Smooth muscle cell (in vitro differentiated cells): ENCODE data around the gene KIFAP3. TPM values are rescaled to one million over a fixed set of nuclear protein-coding genes. Genes with fewer than 3 reads are reported as not detected.

Source experiments
- DNase-seq: peaks from one replicate; lab custom pipeline; 2025; ENCODE audit not compliant: unreplicated experiment; lab: John Stamatoyannopoulos, UW
- H2AFZ ChIP-seq: fragments of 200-600 bp; sonication (generic); 2 replicates; pipeline ENCODE4 v1.6.0; 2016; ENCODE audit warnings: antibody characterized with exemption, low read depth, mild to moderate bottlenecking
- H3F3A ChIP-seq: fragments of 200-600 bp; sonication (generic); 2 replicates; pipeline ENCODE4 v1.6.0; 2017; ENCODE audit warnings: antibody characterized with exemption, low read depth
- H3K27ac ChIP-seq: fragments of 200-600 bp; sonication (generic); 2 replicates; pipeline ENCODE4 v1.5.1; 2016; ENCODE audit warnings: low read depth, mild to moderate bottlenecking
- H3K27me3 ChIP-seq: fragments of 200-600 bp; sonication (generic); 2 replicates; pipeline ENCODE4 v1.6.1; 2016; ENCODE audit warnings: low read depth, mild to moderate bottlenecking
- H3K36me3 ChIP-seq: fragments of 200-600 bp; sonication (generic); 2 replicates; pipeline ENCODE4 v1.5.1; 2016; ENCODE audit warnings: low read depth
- H3K4me1 ChIP-seq: fragments of 200-600 bp; sonication (generic); 2 replicates; pipeline ENCODE4 v1.5.1; 2016; ENCODE audit warnings: low read depth
- H3K4me2 ChIP-seq: fragments of 200-600 bp; sonication (generic); 2 replicates; pipeline ENCODE4 v1.6.0; 2016; ENCODE audit warnings: mild to moderate bottlenecking
- H3K4me3 ChIP-seq: fragments of 200-600 bp; sonication (generic); 2 replicates; pipeline ENCODE4 v1.5.1; 2016; ENCODE audit warnings: mild to moderate bottlenecking
- H3K79me2 ChIP-seq: fragments of 200-600 bp; sonication (generic); 2 replicates; pipeline ENCODE4 v1.6.0; 2016; ENCODE audit warnings: low read depth, mild to moderate bottlenecking
- H3K9ac ChIP-seq: fragments of 200-600 bp; sonication (generic); 2 replicates; pipeline ENCODE4 v1.6.0; 2016; ENCODE audit warnings: low read depth
- H3K9me3 ChIP-seq: fragments of 200-600 bp; sonication (generic); replicated peaks from 2 replicates; pipeline ENCODE4 v1.5.1; 2016; ENCODE audit warnings: low read depth
- H4K20me1 ChIP-seq: fragments of 200-600 bp; sonication (generic); 2 replicates; pipeline ENCODE4 v1.6.0; 2016; ENCODE audit warnings: low read depth
- CTCF ChIP-seq: fragments of 200-600 bp; sonication (generic); IDR thresholded peaks from 2 replicates; pipeline ENCODE4 v1.5.1; 2017; ENCODE audit warnings: borderline replicate concordance, mild to moderate bottlenecking, antibody characterized with exemption; ENCODE audit not compliant: insufficient read depth, poor library complexity, severe bottlenecking
- WGBS: methylation state at CpG from one replicate; pipeline ENCODE4 v1.1.7; 2016; ENCODE audit warnings: low lambda C conversion rate; 5-methylcytosine and 5-hydroxymethylcytosine counted together
- polyA plus RNA-seq: library from polyadenylated mRNA; unstranded; fragments of >200 nt; fragmentation: Nextera tagmentation; extraction: Ambion mirVana; gene quantifications from 2 replicates; pipeline ENCODE4 v1.2.1, GENCODE V29; 2016
- total RNA-seq: library from RNA; depleted of rRNA; stranded (reverse); fragments of >200 nt; gene quantifications from 2 replicates; pipeline ENCODE4 v1.2.3, GENCODE V29; 2014

The KIFAP3 gene
- total and polyA plus RNA-seq, 2 experiments from 2014 or later = 37.1 to 55.3 TPM

- H4K20me1 ChIP-seq = no peaks in the 10 kb centered on the region
- peaks cover 14% of the 10 kb centered on the region for H3K4me1 ChIP-seq
- no peaks in the 10 kb centered on the region for H3K27me3 ChIP-seq
- peak overlapping the region; percentile 13 for H3K27ac ChIP-seq
- H3K36me3 ChIP-seq = peaks cover 12% of the 10 kb centered on the region
- no peak overlapping the region for H3K4me2 ChIP-seq
- no peak overlapping the region for H3K9ac ChIP-seq
- H3F3A ChIP-seq = no peaks in the 10 kb centered on the region
- TF ChIP-seq CTCF = no peak
- peak overlapping the region; percentile 86 for H2AFZ ChIP-seq
- no peak overlapping the region for H3K4me3 ChIP-seq
- peaks cover 31% of the 10 kb centered on the region for H3K79me2 ChIP-seq
- DNase-seq = no peak
- H3K9me3 ChIP-seq = peaks cover 12% of the 10 kb centered on the region
Measured at GRCh38 chr1:170076199-170076598, 1.7 kb upstream of the KIFAP3 start.

- Histone ChIP-seq H3K36me3 (peaks cover 7% of the 10 kb centered on the region), H3K9ac (peak overlapping the region; percentile 7), H3K4me3 (peak overlapping the region; percentile 66), H3K27me3 (no peaks in the 10 kb centered on the region), H3K4me2 (peak overlapping the region; percentile 83), H3K9me3 (peaks cover 12% of the 10 kb centered on the region), H3K79me2 (peaks cover 41% of the 10 kb centered on the region), H2AFZ (peak overlapping the region; percentile 86), H3K27ac (peak overlapping the region; percentile 28), H3K4me1 (peaks cover 14% of the 10 kb centered on the region), H3F3A (no peaks in the 10 kb centered on the region), H4K20me1 (no peaks in the 10 kb centered on the region)
- no peak for DNase-seq
- 57% methylated on average over 3 of the region's 3 CpGs for WGBS
- TF ChIP-seq CTCF = no peak
Measured at GRCh38 chr1:170075186-170075585, 691 bp upstream of the KIFAP3 start.

GRCh38 chr1:170073893-170074249 is 624 bp downstream of the KIFAP3 start:
- Histone ChIP-seq H3K4me1 (peaks cover 14% of the 10 kb centered on the region), H3K36me3 (peaks cover 4% of the 10 kb centered on the region), H3K9me3 (peaks cover 9% of the 10 kb centered on the region), H3K79me2 (peaks cover 53% of the 10 kb centered on the region), H4K20me1 (no peaks in the 10 kb centered on the region), H3K27me3 (no peaks in the 10 kb centered on the region), H3K4me2 (peak overlapping the region; percentile 90), H3K27ac (peak overlapping the region; percentile 71), H3K9ac (peak overlapping the region; percentile 64), H3K4me3 (peak overlapping the region; percentile 66), H3F3A (no peaks in the 10 kb centered on the region), H2AFZ (peak overlapping the region; percentile 95)
- DNase-seq = no peak
- WGBS = 24% methylated on average over 8 of the region's 8 CpGs
- no peak for TF ChIP-seq CTCF

- Histone ChIP-seq H3K4me1 (peaks cover 14% of the 10 kb centered on the region), H3K27me3 (no peaks in the 10 kb centered on the region), H3K4me2 (no peak overlapping the region), H3F3A (no peaks in the 10 kb centered on the region), H3K27ac (no peak overlapping the region), H3K36me3 (no peaks in the 10 kb centered on the region), H3K79me2 (peaks cover 77% of the 10 kb centered on the region), H3K4me3 (no peak overlapping the region), H2AFZ (no peak overlapping the region), H3K9me3 (no peaks in the 10 kb centered on the region), H4K20me1 (no peaks in the 10 kb centered on the region), H3K9ac (no peak overlapping the region)
- WGBS = 100% methylated on average over 1 of the region's 1 CpG
- DNase-seq = no peak
- TF ChIP-seq CTCF = no peak
Measured at GRCh38 chr1:170071378-170071777, 3.1 kb downstream of the KIFAP3 start.
